Ishikawa (cell line): Measurements from ENCODE around the gene DBN1.

Experiments
- CEBPB ChIP-seq: IDR thresholded peaks from 2 replicates; pipeline ENCODE4 v1.6.1; 2012
- CREB1 ChIP-seq: IDR thresholded peaks from 2 replicates; pipeline ENCODE4 v1.6.1; 2012; ENCODE audit warnings: low read depth
- EGR1 ChIP-seq: IDR thresholded peaks from 2 replicates; pipeline ENCODE4 v1.6.1; 2012
- EP300 ChIP-seq: IDR thresholded peaks from 2 replicates; pipeline ENCODE4 v1.6.1; 2012; ENCODE audit warnings: borderline replicate concordance
- FOXM1 ChIP-seq: IDR thresholded peaks from 2 replicates; pipeline ENCODE4 v1.6.1; 2012; ENCODE audit warnings: low read depth, borderline replicate concordance
- MAX ChIP-seq: IDR thresholded peaks from 2 replicates; pipeline ENCODE4 v1.6.1; 2012
- NFIC ChIP-seq: IDR thresholded peaks from 2 replicates; pipeline ENCODE4 v1.6.1; 2012
- RAD21 ChIP-seq: IDR thresholded peaks from 2 replicates; pipeline ENCODE4 v1.6.1; 2012; ENCODE audit warnings: low read depth
- TAF1 ChIP-seq: IDR thresholded peaks from 2 replicates; pipeline ENCODE4 v1.6.1; 2012; ENCODE audit warnings: low read depth, mild to moderate bottlenecking
- TCF12 ChIP-seq: IDR thresholded peaks from 2 replicates; pipeline ENCODE4 v1.6.1; 2012; ENCODE audit warnings: low read depth
- TEAD4 ChIP-seq: IDR thresholded peaks from 2 replicates; pipeline ENCODE4 v1.6.1; 2012
- YY1 ChIP-seq: IDR thresholded peaks from 2 replicates; pipeline ENCODE4 v1.6.1; 2012; ENCODE audit warnings: low read depth
- ZBTB7A ChIP-seq: IDR thresholded peaks from 2 replicates; pipeline ENCODE4 v1.6.1; 2012; ENCODE audit warnings: low read depth
- TF ChIP-seq, protein P1 (sequence below): IDR thresholded peaks from 2 replicates; pipeline ENCODE4 v1.6.1; 2012
- TF ChIP-seq, protein P2 (sequence below): IDR thresholded peaks from 2 replicates; pipeline ENCODE4 v1.6.1; 2012; ENCODE audit warnings: low read depth, mild to moderate bottlenecking

The DBN1 gene

GRCh38 chr5:177465044-177465443 lies 8.4 kb downstream of the DBN1 start:
- TF ChIP-seq NFIC (no peak), EGR1 (no peak), TCF12 (no peak), CREB1 (no peak), TEAD4 (no peak), MAX (no peak), YY1 (no peak)
- TF ChIP-seq, protein P1, sequence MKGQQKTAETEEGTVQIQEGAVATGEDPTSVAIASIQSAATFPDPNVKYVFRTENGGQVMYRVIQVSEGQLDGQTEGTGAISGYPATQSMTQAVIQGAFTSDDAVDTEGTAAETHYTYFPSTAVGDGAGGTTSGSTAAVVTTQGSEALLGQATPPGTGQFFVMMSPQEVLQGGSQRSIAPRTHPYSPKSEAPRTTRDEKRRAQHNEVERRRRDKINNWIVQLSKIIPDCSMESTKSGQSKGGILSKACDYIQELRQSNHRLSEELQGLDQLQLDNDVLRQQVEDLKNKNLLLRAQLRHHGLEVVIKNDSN: no peak
- TF ChIP-seq, protein P2, sequence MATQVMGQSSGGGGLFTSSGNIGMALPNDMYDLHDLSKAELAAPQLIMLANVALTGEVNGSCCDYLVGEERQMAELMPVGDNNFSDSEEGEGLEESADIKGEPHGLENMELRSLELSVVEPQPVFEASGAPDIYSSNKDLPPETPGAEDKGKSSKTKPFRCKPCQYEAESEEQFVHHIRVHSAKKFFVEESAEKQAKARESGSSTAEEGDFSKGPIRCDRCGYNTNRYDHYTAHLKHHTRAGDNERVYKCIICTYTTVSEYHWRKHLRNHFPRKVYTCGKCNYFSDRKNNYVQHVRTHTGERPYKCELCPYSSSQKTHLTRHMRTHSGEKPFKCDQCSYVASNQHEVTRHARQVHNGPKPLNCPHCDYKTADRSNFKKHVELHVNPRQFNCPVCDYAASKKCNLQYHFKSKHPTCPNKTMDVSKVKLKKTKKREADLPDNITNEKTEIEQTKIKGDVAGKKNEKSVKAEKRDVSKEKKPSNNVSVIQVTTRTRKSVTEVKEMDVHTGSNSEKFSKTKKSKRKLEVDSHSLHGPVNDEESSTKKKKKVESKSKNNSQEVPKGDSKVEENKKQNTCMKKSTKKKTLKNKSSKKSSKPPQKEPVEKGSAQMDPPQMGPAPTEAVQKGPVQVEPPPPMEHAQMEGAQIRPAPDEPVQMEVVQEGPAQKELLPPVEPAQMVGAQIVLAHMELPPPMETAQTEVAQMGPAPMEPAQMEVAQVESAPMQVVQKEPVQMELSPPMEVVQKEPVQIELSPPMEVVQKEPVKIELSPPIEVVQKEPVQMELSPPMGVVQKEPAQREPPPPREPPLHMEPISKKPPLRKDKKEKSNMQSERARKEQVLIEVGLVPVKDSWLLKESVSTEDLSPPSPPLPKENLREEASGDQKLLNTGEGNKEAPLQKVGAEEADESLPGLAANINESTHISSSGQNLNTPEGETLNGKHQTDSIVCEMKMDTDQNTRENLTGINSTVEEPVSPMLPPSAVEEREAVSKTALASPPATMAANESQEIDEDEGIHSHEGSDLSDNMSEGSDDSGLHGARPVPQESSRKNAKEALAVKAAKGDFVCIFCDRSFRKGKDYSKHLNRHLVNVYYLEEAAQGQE: no peak

DNA sequence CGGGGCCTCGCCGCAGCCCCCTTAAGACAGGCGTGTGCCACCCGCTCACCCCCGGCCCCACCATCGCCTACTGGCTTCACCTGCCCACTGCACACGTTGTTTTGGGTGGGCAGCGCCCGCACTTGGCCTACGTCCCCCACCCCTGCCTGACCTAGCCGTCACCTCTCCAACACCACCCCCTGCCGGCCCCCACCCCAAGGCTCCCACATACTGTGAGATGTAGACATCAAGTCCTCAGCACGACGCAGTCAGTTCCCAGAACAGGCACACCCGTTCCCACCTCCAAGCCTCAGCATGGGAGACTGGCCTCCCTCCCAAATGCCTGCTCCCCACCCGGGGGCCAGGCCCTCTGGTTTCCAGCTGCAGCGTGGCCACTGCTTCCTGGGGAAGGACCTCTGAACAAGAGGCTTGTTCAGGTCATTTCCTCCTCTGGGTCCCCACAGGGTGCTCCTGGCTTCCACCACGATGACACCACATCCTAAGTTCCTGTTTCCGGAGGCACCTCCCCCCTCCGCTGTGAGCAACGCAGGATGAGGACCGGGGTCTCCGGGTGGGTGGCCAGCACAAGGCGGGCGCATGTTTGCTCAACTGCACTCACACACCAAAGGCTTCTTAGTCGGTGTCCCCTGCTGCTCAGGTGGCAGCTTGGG lies 11.3 kb downstream of the DBN1 start:
- TF ChIP-seq NFIC (no peak), ZBTB7A (no peak), FOXM1 (no peak), TCF12 (no peak), EP300 (no peak), MAX (no peak), TEAD4 (no peak), EGR1 (no peak), RAD21 (no peak), TAF1 (no peak)
- TF ChIP-seq, protein P2: no peak

- no peak for TF ChIP-seq EGR1
- TF ChIP-seq, protein P1: no peak
These were observed 13.4 kb downstream of the DBN1 start for GRCh38 chr5:177459819-177460628.

DNA sequence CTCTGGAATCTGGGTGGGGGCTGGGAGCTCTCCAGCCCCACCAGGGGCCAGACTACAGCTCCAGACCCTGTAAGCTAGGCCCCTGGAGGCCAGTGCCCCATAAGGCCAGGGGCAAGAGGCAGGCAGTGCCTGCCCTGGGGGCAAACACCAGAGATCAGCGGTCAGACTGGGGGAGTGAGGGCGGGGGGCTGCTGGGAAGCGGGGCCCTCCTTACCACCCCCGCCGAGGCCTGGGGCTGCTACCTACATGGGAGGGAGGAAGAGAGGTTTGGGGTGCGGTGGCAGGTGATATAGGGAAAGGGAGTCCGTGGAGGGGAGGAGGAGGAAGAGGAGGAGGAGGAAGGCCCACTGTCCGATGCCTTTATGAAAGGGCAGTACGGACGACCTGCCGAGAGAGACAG lies 14.1 kb downstream of the DBN1 start:
- TF ChIP-seq CREB1 (no peak), ZBTB7A (no peak), NFIC (no peak), YY1 (no peak), TAF1 (no peak), MAX (no peak), EGR1 (no peak), TCF12 (no peak), CEBPB (no peak), RAD21 (no peak), FOXM1 (no peak), TEAD4 (no peak), EP300 (no peak)
- TF ChIP-seq, protein P2: no peak
- TF ChIP-seq, protein P1: no peak
